ENCODE measurements around the gene DLEC1. TPM values are rescaled to one million over a fixed set of nuclear protein-coding genes. Genes with fewer than 3 reads are reported as not detected.
A peak's percentile ranks its signal among the peaks of the same experiment; 100 is the strongest.

DLEC1 gene
- total and polyA plus RNA-seq, 9 of the 15 experiments (the other 6 are each of a cell fraction or from before 2014, with no cell fraction given): 0.07 to 0.08 TPM; not detected in 7

- TF ChIP-seq CEBPG (CRISPR knock-in tag; IDR thresholded peaks at IDR 0.05) (no peak), CEBPG (tag; conservative IDR thresholded peaks at IDR 0.05 in 1 of 2, IDR thresholded peaks at IDR 0.05 in 1 of 2) (peak in 1 of 2 experiments; percentile 70; a peak in 2 of 4 replicates), FOXP1 (CRISPR knock-in tag; IDR thresholded peaks at IDR 0.05) (peak; percentile 90; the same call in 1 of the 2 replicates), GTF2B (IDR thresholded peaks at IDR 0.05; ENCODE audit: extremely low read depth, insufficient read length) (no peak), SMAD4 (CRISPR knock-in tag; conservative IDR thresholded peaks at IDR 0.05) (peak; percentile 66), E2F3 (CRISPR knock-in tag; IDR thresholded peaks at IDR 0.05) (peak; percentile 73), PHF20 (IDR thresholded peaks at IDR 0.05; ENCODE audit: partially characterized antibody) (peak; percentile 98), HCFC1 (IDR thresholded peaks at IDR 0.05; ENCODE audit: low read depth, low read length) (peak; percentile 74; the same call in 1 of the 2 replicates), FOXO4 (CRISPR knock-in tag; IDR thresholded peaks at IDR 0.05) (no peak), POLR2H (tag; IDR thresholded peaks at IDR 0.05; ENCODE audit: low read depth) (peak; percentile 94), NCOA4 (IDR thresholded peaks at IDR 0.05; ENCODE audit: partially characterized antibody) (no peak), SREBF2 (CRISPR knock-in tag; IDR thresholded peaks at IDR 0.05) (peak; percentile 19; the same call in 1 of the 2 replicates), ZNF780A (CRISPR knock-in tag; IDR thresholded peaks at IDR 0.05) (no peak), CXXC5 (CRISPR knock-in tag; IDR thresholded peaks at IDR 0.05) (peak; percentile 92), ZNF57 (CRISPR knock-in tag; IDR thresholded peaks at IDR 0.05) (no peak), SLC30A9 (CRISPR knock-in tag; IDR thresholded peaks at IDR 0.05) (no peak), EGR1 (conservative IDR thresholded peaks at IDR 0.05) (peak; percentile 100), MCM3 (IDR thresholded peaks at IDR 0.05) (no peak), CBX3 (IDR thresholded peaks at IDR 0.05; ENCODE audit: borderline replicate concordance in 1 of 2, low read length in 2 of 2) (peak in 1 of 2 experiments; percentile 76; a peak in 2 of 3 replicates), ZBTB34 (CRISPR knock-in tag; IDR thresholded peaks at IDR 0.05) (no peak), ZNF232 (CRISPR knock-in tag; IDR thresholded peaks at IDR 0.05) (no peak; the same call in 1 of the 2 replicates), HDAC3 (IDR thresholded peaks at IDR 0.05; ENCODE audit: borderline replicate concordance, partially characterized antibody) (no peak), NCOA2 (IDR thresholded peaks at IDR 0.05; ENCODE audit: partially characterized antibody in 2 of 2) (no peak), FOXJ2 (tag; IDR thresholded peaks at IDR 0.05) (0 out of 2 replicates have a peak, but pooled peaks have one; percentile 6), HMG20B (CRISPR knock-in tag; IDR thresholded peaks at IDR 0.05) (0 out of 2 replicates have a peak, but pooled peaks have one; percentile 78)
Measured at GRCh38 chr3:37993820-37994638, 45.0 kb upstream of the DLEC1 start (continued).
